ENCODE measurements around the gene MCF2L.

Gene MCF2L

DNA sequence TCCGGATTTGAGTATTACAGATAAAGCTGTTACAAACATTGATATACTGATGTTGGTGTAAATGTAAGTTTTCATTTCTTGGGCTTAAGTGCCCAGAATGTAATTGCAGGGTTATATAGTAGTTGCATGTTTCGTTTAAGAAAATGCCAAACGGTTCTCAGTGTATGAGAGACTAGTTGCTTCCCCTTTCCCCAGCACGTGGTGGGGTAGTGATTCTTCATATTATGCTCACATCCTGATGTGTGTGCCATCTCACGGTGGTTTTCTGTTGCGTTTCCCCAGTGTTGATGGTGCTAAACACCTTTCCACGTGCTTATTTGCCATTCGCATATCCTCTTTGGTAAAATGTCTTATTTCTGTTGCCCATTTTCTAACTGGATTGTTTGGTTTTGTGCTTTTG lies 101.8 kb downstream of the MCF2L start:
- Histone ChIP-seq H3K4me3 (ENCODE audit: low read depth, low read length) (no peak overlapping the region), H3K27ac (no peak overlapping the region), H3K36me3 (replicated peaks) (no peaks in the 10 kb centered on the region), H3K27me3 (replicated peaks) (no peaks in the 10 kb centered on the region)
- TF ChIP-seq, protein P1, sequence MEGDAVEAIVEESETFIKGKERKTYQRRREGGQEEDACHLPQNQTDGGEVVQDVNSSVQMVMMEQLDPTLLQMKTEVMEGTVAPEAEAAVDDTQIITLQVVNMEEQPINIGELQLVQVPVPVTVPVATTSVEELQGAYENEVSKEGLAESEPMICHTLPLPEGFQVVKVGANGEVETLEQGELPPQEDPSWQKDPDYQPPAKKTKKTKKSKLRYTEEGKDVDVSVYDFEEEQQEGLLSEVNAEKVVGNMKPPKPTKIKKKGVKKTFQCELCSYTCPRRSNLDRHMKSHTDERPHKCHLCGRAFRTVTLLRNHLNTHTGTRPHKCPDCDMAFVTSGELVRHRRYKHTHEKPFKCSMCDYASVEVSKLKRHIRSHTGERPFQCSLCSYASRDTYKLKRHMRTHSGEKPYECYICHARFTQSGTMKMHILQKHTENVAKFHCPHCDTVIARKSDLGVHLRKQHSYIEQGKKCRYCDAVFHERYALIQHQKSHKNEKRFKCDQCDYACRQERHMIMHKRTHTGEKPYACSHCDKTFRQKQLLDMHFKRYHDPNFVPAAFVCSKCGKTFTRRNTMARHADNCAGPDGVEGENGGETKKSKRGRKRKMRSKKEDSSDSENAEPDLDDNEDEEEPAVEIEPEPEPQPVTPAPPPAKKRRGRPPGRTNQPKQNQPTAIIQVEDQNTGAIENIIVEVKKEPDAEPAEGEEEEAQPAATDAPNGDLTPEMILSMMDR (IDR thresholded peaks at IDR 0.05; ENCODE audit: low read depth, low read length, missing control alignments) = no peak
- in situ Hi-C loops (cut with HindIII; ENCODE audit: low pct_ligation_motif_present, low sequenced_read_pairs) = no loop called here
- no peak for DNase-seq

- Histone ChIP-seq H3K27me3 (replicated peaks) (no peaks in the 10 kb centered on the region), H3K4me3 (ENCODE audit: low read depth, low read length) (no peak overlapping the region), H3K27ac (no peak overlapping the region), H3K36me3 (replicated peaks) (no peaks in the 10 kb centered on the region)
- no peak for DNase-seq
- TF ChIP-seq, protein P1 (IDR thresholded peaks at IDR 0.05; ENCODE audit: low read depth, low read length, missing control alignments) = no peak
- in situ Hi-C loops (cut with HindIII; ENCODE audit: low pct_ligation_motif_present, low sequenced_read_pairs) = no loop called here
These were observed 103.4 kb downstream of the MCF2L start for GRCh38 chr13:113072376-113072775.

DNA sequence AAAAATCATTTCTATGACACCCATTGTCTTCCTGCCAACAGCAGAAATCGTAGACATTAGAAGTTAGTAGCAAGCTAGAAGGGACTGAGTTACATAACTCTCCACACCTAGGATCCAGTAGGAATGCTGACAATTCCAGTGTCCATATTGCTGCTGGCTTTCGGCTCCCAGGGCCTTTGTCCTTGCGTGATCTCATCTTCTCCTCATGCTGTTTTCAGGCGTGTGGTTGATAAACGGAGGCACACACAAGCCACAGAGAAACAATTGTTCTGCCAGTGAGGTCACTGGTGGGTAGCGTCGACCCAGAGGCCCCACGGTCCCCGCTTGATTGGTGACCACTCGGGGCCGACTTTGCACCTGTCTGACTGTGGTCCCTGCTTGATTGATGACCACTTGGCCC lies 104.9 kb downstream of the MCF2L start:
- in situ Hi-C loops (cut with HindIII; ENCODE audit: low pct_ligation_motif_present, low sequenced_read_pairs) = no loop called here
- TF ChIP-seq, protein P1 (IDR thresholded peaks at IDR 0.05; ENCODE audit: low read depth, low read length, missing control alignments) = no peak

GRCh38 chr13:113074401-113074800 lies 105.4 kb downstream of the MCF2L start:
- no peaks in the 10 kb centered on the region for H3K36me3 ChIP-seq (replicated peaks)
- in situ Hi-C loops (cut with HindIII; ENCODE audit: low pct_ligation_motif_present, low sequenced_read_pairs) = no loop called here

More for the DNA sequence above, 104.9 kb downstream of the MCF2L start:
- H3K36me3 ChIP-seq (replicated peaks) = no peaks in the 10 kb centered on the region
- DNase-seq = no peak
- no peaks in the 10 kb centered on the region for H3K27me3 ChIP-seq (replicated peaks)
- H3K27ac ChIP-seq = no peak overlapping the region
- no peak overlapping the region for H3K4me3 ChIP-seq (ENCODE audit: low read depth, low read length)

GRCh38 chr13:113074876-113075275 lies 105.9 kb downstream of the MCF2L start:
- Histone ChIP-seq H3K27ac (no peak overlapping the region), H3K27me3 (replicated peaks) (no peaks in the 10 kb centered on the region), H3K4me3 (ENCODE audit: low read depth, low read length) (no peak overlapping the region), H3K36me3 (replicated peaks) (no peaks in the 10 kb centered on the region)
- in situ Hi-C loops (cut with HindIII; ENCODE audit: low pct_ligation_motif_present, low sequenced_read_pairs) = no loop called here
- TF ChIP-seq, protein P1 (IDR thresholded peaks at IDR 0.05; ENCODE audit: low read depth, low read length, missing control alignments) = no peak
- DNase-seq = no peak

More at GRCh38 chr13:113074401-113074800, 105.4 kb downstream of the MCF2L start:
- H3K4me3 ChIP-seq (ENCODE audit: low read depth, low read length) = no peak overlapping the region
- DNase-seq = no peak
- H3K27me3 ChIP-seq (replicated peaks) = no peaks in the 10 kb centered on the region
- no peak overlapping the region for H3K27ac ChIP-seq
- TF ChIP-seq, protein P1 (IDR thresholded peaks at IDR 0.05; ENCODE audit: low read depth, low read length, missing control alignments) = no peak

DNA sequence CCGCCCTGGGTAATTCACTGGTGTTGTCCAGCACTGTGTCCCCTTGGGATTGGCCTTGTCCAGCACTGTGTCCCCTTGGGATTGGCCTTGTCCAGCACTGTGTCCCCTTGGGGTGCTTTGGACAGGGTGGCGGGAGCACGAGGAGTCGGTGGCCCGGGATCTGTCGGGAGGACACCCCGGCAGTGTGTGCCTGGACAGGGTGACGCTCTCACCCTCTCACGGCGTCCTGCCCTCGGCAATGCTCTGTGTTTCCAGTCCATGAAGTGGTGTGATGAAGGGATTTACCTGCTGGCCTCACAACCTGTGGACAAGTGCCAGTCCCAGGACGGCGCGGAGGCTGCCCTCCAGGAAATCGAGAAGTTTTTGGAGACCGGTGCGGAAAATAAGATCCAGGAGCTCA lies 106.7 kb downstream of the MCF2L start:
- no peaks in the 10 kb centered on the region for H3K36me3 ChIP-seq (replicated peaks)

More for the DNA sequence above, 106.7 kb downstream of the MCF2L start:
- Histone ChIP-seq H3K4me3 (ENCODE audit: low read depth, low read length) (no peak overlapping the region), H3K27ac (no peak overlapping the region), H3K27me3 (replicated peaks) (no peaks in the 10 kb centered on the region)
- TF ChIP-seq, protein P1 (IDR thresholded peaks at IDR 0.05; ENCODE audit: low read depth, low read length, missing control alignments) = no peak
- no peak for DNase-seq
- in situ Hi-C loops (cut with HindIII; ENCODE audit: low pct_ligation_motif_present, low sequenced_read_pairs) = no loop called here

Measured in brain microvascular endothelial cell (primary cell).